GM13977 (cell line): ENCODE measurements around the gene MEX3A.

Source experiments
- DNase-seq: peaks from one replicate; pipeline ENCODE4 v3.0.0; 2012; ENCODE audit warnings: low spot score
- in situ Hi-C: fragments of 300-500 bp; cut with MboI; formaldehyde crosslinking; loops from one replicate; pipeline ENCODE4 v1.12.0; 2022; ENCODE audit warnings: low sequenced_read_pairs, low pct_unique_long_range_greater_than_20kb, mixed read lengths, inconsistent platforms; ENCODE audit not compliant: unreplicated experiment
- TF ChIP-seq, protein P1 (sequence below): IDR thresholded peaks from 2 replicates; pipeline ENCODE4 v1.5.1; 2012; ENCODE audit warnings: mild to moderate bottlenecking, control low read depth; ENCODE audit not compliant: insufficient read depth; ENCODE audit errors: extremely low read depth, missing control alignments

Gene MEX3A, protein sequence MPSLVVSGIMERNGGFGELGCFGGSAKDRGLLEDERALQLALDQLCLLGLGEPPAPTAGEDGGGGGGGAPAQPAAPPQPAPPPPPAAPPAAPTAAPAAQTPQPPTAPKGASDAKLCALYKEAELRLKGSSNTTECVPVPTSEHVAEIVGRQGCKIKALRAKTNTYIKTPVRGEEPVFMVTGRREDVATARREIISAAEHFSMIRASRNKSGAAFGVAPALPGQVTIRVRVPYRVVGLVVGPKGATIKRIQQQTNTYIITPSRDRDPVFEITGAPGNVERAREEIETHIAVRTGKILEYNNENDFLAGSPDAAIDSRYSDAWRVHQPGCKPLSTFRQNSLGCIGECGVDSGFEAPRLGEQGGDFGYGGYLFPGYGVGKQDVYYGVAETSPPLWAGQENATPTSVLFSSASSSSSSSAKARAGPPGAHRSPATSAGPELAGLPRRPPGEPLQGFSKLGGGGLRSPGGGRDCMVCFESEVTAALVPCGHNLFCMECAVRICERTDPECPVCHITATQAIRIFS

DNA sequence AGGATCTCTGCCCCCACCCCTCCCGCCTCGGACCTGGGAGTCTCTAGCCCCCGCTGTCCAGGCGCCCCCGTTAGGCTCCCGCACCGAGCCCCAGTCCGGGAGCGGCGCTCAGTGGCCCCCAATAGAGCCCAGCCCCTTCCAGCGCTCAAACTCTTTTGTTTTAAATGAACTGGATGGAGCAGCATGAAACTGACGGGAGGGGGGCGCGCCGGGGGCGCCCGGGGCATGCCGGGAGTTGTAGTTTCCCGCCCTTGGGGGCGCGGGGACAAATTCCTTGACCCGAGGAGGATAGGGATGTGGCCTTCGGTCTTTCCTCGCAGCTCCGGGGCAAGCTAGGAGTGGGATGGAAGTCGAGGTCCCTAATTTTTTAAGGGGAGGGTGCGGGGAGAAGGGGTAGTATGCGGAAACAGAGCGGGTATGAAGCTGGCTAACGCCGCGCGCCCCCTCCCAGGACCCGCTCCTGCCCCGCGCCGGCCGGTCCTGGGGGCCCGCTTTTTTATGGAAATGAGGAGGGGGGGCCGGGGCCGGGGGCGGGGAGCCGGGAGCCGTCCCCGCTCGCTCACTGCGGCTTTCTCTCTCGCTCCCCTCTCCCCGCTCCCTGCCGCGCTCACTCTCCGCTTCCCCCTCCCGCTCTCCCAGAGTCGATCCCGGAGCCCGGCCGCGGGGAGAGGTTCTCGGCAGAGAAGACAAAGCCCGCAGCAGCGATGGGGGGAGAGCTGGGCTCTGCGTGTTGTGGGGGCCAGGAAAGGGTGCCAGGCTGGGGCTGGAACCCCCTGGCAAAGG lies at the start of gene MEX3A:
MEX3A (minus strand) TSS at position 157 of the 783 bp plus-strand sequence. CDS start 467 bp downstream, outside the sequence.
- TF ChIP-seq, protein P1, sequence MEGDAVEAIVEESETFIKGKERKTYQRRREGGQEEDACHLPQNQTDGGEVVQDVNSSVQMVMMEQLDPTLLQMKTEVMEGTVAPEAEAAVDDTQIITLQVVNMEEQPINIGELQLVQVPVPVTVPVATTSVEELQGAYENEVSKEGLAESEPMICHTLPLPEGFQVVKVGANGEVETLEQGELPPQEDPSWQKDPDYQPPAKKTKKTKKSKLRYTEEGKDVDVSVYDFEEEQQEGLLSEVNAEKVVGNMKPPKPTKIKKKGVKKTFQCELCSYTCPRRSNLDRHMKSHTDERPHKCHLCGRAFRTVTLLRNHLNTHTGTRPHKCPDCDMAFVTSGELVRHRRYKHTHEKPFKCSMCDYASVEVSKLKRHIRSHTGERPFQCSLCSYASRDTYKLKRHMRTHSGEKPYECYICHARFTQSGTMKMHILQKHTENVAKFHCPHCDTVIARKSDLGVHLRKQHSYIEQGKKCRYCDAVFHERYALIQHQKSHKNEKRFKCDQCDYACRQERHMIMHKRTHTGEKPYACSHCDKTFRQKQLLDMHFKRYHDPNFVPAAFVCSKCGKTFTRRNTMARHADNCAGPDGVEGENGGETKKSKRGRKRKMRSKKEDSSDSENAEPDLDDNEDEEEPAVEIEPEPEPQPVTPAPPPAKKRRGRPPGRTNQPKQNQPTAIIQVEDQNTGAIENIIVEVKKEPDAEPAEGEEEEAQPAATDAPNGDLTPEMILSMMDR = no peak
- in situ Hi-C loops = no loop called here
- DNase-seq = peak; percentile 90

DNA sequence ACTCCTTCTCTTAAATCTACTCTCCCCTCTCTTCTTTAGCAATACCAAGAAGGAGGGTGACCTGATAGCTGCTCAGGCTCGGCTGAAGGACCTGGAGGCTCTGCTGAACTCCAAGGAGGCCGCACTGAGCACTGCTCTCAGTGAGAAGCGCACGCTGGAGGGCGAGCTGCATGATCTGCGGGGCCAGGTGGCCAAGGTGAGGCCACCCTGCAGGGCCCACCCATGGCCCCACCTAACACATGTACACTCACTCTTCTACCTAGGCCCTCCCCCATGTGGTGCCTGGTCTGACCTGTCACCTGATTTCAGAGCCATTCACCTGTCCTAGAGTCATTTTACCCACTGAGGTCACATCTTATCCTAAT lies 48.3 kb upstream of the MEX3A start:
- in situ Hi-C loops = loop anchor here (5.0 kb wide), 1 partner anchor 38 kb away; no protein-coding TSS in a partner anchor
- no peak for DNase-seq
- TF ChIP-seq, protein P1 = no peak

DNA sequence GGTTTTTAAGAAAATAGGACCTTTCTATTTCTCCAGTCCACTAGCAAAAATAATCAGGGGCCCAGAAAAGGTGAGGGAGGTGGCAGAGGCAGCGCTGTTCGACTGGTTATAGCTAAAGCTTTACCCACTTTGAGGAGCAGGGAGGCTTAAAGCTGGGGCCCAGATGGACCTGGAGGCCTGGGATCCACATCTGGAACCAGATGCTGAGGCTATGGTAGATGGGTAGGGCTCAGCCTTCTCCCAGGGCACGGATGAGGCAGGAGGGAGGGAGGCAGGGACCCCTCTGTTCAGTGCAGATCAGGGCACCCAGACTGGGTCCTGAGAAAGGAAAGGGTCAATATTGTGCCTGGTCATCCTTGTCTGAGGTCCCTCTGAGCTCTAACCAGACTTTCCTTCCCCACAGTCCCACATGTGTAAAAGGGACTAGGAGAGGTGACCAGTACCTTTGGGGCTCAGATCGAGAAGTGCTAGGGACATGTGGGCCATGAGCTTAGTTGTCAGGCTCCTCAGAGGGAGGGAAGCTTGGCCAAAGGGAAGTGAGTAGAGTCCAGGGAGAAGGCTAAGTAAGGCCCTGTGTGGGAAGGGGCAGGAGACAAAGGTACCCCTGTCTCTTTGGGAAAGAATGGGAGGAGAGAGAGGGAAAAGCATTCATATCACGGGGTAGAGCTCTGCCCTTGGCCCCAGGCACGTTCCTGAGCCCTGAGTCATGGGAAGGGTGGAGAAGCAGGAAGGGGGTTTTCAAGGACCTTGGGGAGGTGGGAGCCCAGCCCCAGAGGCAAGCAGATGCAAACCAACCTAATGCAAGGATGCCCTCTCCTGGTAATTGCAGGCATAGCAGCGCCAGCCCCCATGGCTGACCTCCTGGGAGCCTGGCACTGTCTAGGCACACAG lies 47.7 kb upstream of the MEX3A start:
- in situ Hi-C loops = loop anchor here (5.0 kb wide), 1 partner anchor 38 kb away; no protein-coding TSS in a partner anchor
- TF ChIP-seq, protein P1 = peak; percentile 98
- DNase-seq = peak; percentile 76

DNA sequence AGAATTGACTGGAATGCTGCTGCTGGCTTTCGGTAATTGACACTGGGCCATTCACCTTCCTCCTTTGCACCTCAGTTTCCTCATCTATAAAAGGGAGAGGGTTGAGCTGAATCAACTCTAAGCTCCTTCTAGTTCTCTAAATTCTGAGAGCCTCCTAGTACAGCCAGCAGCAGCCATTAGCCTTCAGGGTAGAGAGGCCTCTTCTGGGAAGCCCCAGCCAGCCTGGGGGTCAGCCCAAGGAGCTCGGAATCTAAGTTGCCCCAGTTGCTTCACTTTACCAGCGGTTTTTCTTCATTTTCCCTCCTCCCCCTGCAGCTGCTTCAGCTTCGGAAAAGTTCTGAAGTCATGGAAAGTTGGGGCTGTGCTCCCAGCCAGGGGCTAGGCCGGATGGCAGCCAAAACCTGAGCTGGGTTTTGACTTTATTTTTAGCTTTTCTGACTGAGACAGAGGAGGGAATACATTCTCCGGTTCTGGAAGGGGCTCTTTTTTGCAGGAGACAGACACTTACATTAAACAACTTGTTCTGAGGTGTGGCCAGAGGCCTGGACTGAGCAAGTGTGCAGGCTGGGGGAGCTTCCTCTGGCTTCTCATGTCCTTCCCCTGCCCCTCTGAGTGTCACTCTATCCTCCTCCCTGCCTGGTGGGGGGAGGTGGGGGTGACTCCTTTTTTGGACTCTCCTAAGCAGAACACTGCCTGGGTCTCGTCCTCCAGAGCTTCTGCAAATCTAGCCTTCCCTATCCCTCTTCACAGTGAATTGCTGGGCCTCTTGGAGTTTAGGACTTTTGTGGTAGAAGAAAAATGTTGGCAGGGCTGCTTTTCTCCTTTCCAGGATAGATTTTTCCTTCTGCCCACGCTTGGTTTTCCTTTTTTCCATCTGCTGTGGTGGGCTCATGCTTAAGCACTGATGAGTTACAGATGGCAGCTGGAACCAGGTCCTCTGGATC lies 46.7 kb upstream of the MEX3A start:
- in situ Hi-C loops = no loop called here
- DNase-seq = no peak
- TF ChIP-seq, protein P1 = no peak

DNA sequence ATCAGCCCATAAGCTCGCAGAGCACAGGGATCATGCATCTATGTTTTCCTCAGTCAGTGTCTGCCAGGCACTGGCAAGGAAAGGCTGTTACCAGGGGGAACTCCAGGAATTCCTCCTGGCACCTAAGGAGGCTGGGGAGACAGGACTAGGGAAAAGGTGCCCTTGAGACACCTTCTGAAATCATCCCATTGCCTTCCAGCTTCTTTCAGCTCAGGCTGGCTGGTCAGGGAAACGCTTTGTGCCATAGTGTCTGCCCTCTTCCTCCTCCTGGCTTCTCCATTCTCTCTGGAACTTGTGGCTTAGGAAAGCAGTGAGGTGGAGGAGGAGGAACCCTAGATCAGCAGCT lies 46.0 kb upstream of the MEX3A start:
- in situ Hi-C loops = no loop called here
- no peak for DNase-seq
- TF ChIP-seq, protein P1 = no peak
